ENCODE results near the gene TRPC4.

TRPC4 gene

GRCh38 chr13:37652596-37652995, 217.0 kb downstream of the TRPC4 start:
- ATAC-seq: no peak

- ATAC-seq: no peak
These were observed 217.7 kb downstream of the TRPC4 start for GRCh38 chr13:37651891-37652290.

GRCh38 chr13:37648609-37649008, 221.0 kb downstream of the TRPC4 start:
- no peak for ATAC-seq

GRCh38 chr13:37647031-37647650, 222.4 kb downstream of the TRPC4 start:
- no peak for ATAC-seq

GRCh38 chr13:37646531-37646930, 223.0 kb downstream of the TRPC4 start:
- no peak for ATAC-seq

- no peak for ATAC-seq
These were observed 224.3 kb downstream of the TRPC4 start for GRCh38 chr13:37645181-37645740.

- ATAC-seq: no peak
These were observed 228.2 kb downstream of the TRPC4 start for GRCh38 chr13:37641391-37641790.

- no peak for ATAC-seq
These were observed 229.1 kb downstream of the TRPC4 start for GRCh38 chr13:37640499-37640898.

GRCh38 chr13:37636701-37637100, 232.9 kb downstream of the TRPC4 start:
- ATAC-seq: no peak

- ATAC-seq: no peak
These were observed 237.3 kb downstream of the TRPC4 start for GRCh38 chr13:37632294-37632693.

- no peak for ATAC-seq
These were observed 242.1 kb downstream of the TRPC4 start for GRCh38 chr13:37627428-37627827.

GRCh38 chr13:37621811-37622361, 247.7 kb downstream of the TRPC4 start:
- ATAC-seq: no peak

GRCh38 chr13:37618554-37618953, 251.0 kb downstream of the TRPC4 start:
- no peak for ATAC-seq

GRCh38 chr13:37617173-37617572, 252.4 kb downstream of the TRPC4 start:
- ATAC-seq: no peak

GRCh38 chr13:37616131-37616530, 253.4 kb downstream of the TRPC4 start:
- ATAC-seq: no peak

- ATAC-seq: no peak
These were observed 254.3 kb downstream of the TRPC4 start for GRCh38 chr13:37615276-37615675.

GRCh38 chr13:37613638-37614037, 255.9 kb downstream of the TRPC4 start:
- no peak for ATAC-seq

GRCh38 chr13:37613236-37613635, 256.3 kb downstream of the TRPC4 start:
- ATAC-seq: no peak

GRCh38 chr13:37608750-37609339, 260.7 kb downstream of the TRPC4 start:
- ATAC-seq: no peak

- ATAC-seq: no peak
These were observed 266.7 kb downstream of the TRPC4 start for GRCh38 chr13:37602733-37603381.

- no peak for ATAC-seq
These were observed 267.7 kb downstream of the TRPC4 start for GRCh38 chr13:37601648-37602440.

- no peak for ATAC-seq
These were observed 270.1 kb downstream of the TRPC4 start for GRCh38 chr13:37599519-37599918.

- ATAC-seq: no peak
These were observed 271.0 kb downstream of the TRPC4 start, which contains the start of gene POSTN for GRCh38 chr13:37598597-37598996. TSS of gene POSTN (minus strand) at chr13:37598768. CDS start at chr13:37598726, 42 bp downstream.
